ENCODE data around the gene CCDC92B.

CCDC92B gene

GRCh38 chr17:2718150-2718938 lies 31.1 kb downstream of the CCDC92B start:
- no peak for DNase-seq

GRCh38 chr17:2716649-2717048 lies 32.8 kb downstream of the CCDC92B start:
- no peak for DNase-seq

GRCh38 chr17:2713881-2714280 lies 35.6 kb downstream of the CCDC92B start:
- no peak for DNase-seq

GRCh38 chr17:2712300-2713043 lies 37.0 kb downstream of the CCDC92B start:
- no peak for DNase-seq

- DNase-seq: peak; percentile 94
These were observed 37.7 kb downstream of the CCDC92B start, which contains the start of gene CLUH for GRCh38 chr17:2711608-2712299. Gene CLUH (minus strand): TSS chr17:2711764. CDS start chr17:2711661, 103 bp downstream.

- no peak for DNase-seq
These were observed 38.4 kb downstream of the CCDC92B start for GRCh38 chr17:2710803-2711607.

- no peak for DNase-seq
These were observed 39.2 kb downstream of the CCDC92B start for GRCh38 chr17:2710071-2710802.

GRCh38 chr17:2709183-2709661 lies 40.2 kb downstream of the CCDC92B start:
- no peak for DNase-seq

GRCh38 chr17:2708585-2709182 lies 40.8 kb downstream of the CCDC92B start:
- peak; percentile 54 for DNase-seq

GRCh38 chr17:2707721-2708584 lies 41.5 kb downstream of the CCDC92B start:
- no peak for DNase-seq

- no peak for DNase-seq
These were observed 42.4 kb downstream of the CCDC92B start for GRCh38 chr17:2706911-2707510.

- no peak for DNase-seq
These were observed 43.3 kb downstream of the CCDC92B start for GRCh38 chr17:2705888-2706795.

GRCh38 chr17:2705263-2705662 lies 44.2 kb downstream of the CCDC92B start:
- no peak for DNase-seq

GRCh38 chr17:2704890-2705248 lies 44.6 kb downstream of the CCDC92B start:
- DNase-seq: no peak

- no peak for DNase-seq
These were observed 45.2 kb downstream of the CCDC92B start for GRCh38 chr17:2704031-2704889.

GRCh38 chr17:2703606-2704005 lies 45.8 kb downstream of the CCDC92B start:
- DNase-seq: no peak

- no peak for DNase-seq
These were observed 46.3 kb downstream of the CCDC92B start for GRCh38 chr17:2703181-2703580.
